HG03159 (cell line): Measurements from ENCODE around the gene MARS1.

Experiments used
- ATAC-seq: cut with Tn5 transposase; IDR thresholded peaks from one replicate; pipeline ENCODE4 v1.9.1; 2021; ENCODE audit warnings: mild to moderate bottlenecking, moderate library complexity; ENCODE audit not compliant: unreplicated experiment

Gene MARS1

DNA sequence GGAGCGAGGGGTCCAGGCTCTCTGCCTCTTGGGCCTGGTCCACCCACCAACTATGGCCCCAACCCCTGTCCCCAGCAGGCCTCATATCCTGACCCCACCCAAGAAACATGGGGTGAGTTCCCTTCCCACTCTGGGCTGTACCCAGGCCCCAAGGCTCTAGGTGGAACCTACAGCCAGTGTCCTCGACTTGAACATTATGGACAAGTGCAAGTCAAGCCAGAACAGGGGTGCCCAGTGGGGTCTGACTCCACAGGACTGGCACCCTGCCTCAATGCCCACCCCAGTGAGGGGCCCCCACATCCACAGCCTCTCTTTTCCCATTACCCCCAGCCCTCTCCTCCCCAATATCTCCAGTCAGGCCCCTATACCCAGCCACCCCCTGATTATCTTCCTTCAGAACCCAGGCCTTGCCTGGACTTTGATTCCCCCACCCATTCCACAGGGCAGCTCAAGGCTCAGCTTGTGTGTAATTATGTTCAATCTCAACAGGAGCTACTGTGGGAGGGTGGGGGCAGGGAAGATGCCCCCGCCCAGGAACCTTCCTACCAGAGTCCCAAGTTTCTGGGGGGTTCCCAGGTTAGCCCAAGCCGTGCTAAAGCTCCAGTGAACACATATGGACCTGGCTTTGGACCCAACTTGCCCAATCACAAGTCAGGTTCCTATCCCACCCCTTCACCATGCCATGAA lies 16.8 kb upstream of the MARS1 start:
- no peak for ATAC-seq

DNA sequence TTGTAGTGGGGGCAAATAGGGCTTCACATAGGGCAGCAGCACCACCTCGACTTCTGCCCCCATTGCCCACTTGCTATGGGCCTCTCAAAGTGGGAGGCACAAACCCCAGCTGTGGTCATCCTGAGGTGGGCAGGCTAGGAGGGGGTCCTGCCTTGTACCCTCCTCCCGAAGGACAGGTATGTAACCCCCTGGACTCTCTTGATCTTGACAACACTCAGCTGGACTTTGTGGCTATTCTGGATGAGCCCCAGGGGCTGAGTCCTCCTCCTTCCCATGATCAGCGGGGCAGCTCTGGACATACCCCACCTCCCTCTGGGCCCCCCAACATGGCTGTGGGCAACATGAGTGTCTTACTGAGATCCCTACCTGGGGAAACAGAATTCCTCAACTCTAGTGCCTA lies 16.2 kb upstream of the MARS1 start:
- no peak for ATAC-seq

DNA sequence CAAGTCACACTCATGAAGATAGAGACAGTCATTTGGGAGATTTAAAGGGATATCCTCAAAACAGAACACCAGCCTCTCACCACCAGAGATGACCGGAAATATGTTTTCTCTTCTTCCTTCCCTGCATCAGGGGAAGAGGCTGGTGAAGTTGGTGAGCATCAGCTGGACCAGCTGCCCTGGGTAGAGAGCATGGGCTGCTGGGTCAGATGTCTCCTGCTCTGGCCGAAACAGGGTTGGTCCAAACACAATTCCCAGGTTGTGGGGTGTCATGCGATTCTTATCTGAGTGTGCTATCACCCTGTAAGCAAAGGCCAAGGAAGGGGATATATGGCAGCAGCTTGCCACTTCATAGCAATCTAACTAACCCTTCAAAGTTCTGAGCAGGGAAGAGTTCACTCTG lies 15.5 kb upstream of the MARS1 start:
- no peak for ATAC-seq

DNA sequence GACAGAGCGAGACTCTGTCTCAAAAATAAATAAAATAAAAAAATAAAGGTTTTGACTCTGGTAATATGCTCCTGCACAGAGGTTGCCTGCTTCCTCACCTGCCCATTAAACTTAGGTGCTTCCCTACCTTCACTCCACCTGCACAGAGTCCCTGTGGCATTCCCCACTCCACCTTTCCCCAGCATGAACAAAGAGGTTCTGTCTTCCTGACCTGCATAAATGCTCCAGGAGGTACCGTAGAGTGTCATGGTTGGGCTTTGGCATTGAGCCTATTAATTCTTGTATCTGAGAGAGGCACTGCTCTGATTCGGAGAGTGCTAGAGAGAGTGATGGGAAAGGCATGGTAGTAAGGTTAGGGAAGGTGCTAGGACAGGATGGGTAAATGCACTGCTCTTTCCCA lies 14.5 kb upstream of the MARS1 start:
- ATAC-seq: no peak

DNA sequence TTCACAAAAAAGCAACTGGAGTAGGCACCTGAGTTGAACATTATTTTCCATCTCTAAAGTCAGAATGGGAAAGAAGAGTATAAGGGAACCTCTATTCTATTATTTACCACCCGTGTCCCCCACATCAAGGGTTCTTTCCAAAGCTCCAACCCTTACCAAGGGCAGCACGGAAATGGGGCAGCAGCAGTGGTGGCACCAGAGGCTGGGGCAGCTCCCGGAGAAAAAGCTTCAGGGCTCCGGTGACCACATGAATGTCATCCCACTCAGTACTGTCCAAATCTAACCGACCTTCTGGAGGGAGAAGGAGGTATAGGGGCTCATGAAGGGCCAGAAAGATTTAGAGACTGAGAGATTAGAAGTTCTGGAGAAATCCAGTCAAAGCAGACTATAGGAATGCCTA lies 14.0 kb upstream of the MARS1 start:
- no peak for ATAC-seq

DNA sequence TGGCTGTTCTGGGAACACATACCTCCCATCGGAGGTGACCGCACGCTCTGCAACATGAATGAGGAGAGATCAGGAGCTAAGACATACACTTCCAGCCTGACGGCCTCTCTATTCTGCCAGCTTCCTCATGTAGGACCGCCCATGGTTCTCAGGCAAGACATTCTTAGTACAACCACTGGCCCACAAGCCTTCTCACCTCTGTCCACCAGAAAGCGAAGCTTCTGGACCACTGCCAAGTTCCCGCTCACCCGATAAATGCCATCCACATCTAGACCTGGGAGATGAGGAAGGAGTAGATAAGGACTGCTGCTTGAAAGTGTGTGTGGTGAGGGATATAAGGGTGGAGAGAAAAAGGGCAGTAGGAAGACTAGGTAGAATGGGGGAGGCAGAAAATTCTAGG lies 13.4 kb upstream of the MARS1 start:
- no peak for ATAC-seq

DNA sequence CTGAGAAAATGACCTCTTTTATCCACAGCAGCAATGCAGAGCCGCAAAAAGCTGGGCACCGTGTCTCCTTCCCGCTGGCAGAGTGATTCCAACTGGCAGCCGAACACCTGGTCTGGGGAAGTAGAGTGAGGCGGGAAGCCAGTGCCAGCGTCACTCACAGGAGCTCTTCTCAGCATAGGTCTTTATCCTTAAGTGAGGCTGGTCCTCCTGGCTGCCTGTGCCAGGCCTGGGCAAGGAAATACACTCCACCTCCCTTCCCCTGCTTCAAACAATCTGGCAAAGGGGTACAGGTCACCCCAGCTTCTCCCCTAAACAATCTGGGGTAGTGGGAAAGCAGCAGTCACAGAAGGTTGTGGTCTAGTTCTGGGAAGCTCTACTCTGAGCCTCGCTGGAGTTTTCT lies 13.0 kb upstream of the MARS1 start:
- ATAC-seq: no peak

DNA sequence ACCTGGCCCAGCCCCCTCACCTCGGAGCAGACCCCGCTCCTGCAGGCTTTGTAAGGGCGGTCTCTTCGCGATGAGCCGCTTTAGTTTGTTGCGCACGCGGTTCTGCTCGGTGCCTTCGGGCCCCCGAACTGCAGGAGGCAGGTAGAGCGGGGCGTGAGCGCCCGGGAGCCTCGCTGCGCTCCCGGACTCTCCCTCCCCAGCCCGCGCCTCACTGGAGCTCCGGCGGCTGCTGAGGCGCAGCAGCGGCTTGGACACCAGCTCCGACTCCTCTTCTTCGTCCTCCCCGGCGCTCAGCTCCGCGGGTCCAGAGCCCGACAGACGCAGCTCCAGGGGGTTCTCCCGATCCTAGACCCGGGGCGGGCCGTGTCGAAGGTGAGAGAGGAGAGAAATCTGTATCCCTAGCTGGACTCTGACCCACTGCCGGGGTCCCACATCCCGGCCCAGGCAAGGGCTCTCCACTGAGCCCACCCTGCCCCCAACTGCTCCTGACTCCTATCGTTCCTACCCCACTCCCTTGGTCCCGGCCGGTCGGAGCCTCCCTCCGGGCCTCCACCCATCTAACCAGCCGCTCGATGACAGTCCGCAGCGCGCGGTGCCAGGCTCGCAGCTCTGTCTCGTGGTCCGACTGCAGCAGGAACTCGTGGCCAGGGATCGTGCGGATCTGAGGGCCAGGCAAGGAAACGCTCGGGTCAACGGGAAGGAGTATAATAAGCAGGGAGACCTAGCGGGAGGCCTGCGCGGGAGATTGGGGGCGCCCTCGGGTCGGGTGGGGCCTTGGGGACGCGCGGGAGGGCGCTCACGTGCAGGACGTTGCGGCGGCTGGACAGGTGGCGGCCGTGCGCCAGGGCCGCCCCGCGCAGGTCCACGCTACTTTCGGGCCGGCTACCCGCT lies 12.4 kb upstream of the MARS1 start:
- ATAC-seq: no peak

DNA sequence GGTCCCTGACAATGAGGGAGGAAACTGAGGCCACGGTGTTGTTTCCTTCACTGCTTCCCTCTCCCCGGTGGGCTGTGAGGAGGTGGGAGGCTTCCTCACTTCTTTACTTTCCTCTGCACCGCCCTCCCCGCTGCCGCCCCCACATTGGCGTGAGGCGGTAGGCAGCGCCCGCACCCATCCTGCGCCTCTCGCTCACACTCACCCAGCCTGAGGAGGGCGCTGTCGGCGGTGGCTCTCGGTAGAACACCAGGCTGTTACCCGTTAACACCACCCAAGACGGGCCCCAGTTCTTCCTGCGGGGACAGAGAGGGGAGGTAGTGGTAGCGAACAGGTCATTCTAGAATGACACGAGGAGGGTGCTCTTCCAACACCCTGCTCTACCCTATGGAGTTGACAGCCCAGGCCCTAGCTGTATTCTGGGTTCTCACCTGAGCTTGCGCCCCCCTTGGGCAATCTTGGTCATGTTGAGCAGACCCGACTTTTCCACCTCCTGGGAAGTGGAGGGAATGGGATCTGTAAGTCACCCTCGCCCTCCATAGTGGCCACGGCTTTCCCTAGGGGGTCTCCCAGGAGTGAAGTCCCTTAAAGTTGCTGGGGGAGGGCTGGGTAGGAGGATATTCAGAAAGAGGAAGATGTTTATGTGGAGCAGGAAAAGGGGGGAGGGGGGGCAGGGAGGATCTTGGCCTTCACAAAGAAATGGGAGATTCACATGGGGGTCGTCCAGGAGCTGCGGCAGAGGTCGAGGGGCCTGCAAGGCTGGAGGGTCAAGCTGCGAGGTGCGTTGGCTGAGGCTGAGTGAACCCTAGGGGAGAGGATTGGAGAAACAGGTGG lies 11.5 kb upstream of the MARS1 start:
- no peak for ATAC-seq

DNA sequence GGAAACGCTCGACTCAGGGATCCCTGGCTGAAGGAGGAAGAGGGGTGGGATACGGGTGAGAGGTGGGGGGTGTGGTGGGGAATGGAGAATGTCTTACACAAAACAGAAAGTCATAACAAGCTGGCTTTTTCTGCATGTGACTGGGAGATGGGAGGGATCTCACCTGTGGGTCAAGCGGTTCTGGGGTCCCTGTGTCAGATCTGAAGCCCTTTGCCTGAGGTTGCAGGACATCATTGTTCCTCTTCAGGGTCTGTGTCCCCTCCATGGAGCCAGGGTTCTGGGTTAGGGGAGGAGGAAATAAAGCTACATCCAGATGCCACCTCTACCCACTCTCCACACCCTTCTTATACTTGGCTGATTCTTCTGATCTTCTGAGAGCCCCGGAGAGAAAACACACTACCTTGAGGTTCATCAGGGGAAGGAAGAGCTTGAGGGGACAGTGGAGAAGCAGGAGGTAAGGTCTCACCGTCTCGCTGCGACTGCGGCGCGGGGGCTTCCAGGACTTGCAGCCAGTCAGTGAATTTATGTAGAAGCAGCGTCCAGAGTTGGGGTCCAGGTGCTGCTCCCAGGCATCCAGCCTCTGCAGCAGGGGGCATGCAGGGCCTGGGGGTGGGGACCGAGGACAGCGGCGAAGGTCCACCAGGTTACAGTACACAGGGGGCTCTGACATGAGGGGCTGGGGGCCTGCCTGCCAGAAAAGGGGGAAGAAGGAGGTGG lies 10.7 kb upstream of the MARS1 start:
- no peak for ATAC-seq

DNA sequence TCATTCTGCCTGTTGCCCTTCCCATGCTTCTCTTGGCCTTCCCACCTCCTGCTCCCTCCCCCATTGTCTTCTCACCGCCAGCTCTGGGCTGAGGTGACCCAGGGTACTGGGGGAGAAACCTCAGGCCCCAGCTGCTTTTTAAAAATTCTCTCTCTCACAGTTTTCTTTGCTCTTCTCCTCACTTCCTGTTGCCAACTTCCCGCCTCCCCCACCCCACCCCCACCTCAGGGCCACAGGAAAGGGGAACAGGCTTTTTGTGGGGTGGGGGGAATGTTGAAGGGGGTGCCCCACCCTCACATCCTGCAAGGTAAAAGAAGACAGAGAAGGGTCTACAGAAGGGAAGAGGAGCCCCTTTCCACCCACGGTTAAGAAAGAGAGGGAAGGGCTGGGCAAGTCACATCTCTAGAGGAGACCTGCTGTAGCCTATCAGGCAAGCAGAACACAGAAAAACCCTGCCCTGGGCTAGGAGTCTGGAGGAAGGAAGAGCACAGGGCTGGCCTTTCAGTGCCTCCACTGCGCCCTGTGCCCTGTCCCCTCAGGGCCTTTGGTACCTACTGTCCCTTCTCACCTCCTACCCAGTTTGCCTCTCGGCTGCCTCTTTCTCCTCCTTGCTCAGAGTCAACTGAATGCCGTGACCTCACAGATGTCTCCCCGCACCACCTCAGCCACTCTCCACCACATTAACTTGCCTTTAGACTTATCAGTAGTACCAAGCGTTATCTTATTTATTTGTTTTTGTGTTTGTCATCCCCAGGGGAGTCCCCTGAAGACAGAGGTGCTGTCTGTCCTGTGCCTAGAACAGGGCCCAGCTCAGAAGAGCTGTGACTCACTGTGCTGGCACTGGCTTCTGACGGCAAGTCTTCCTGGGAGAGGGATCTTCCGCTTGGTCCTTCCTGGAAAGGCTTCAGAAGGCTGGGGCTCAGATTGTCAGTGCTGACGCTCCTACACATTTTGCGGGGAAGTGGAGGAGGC lies 9.9 kb upstream of the MARS1 start:
- no peak for ATAC-seq

DNA sequence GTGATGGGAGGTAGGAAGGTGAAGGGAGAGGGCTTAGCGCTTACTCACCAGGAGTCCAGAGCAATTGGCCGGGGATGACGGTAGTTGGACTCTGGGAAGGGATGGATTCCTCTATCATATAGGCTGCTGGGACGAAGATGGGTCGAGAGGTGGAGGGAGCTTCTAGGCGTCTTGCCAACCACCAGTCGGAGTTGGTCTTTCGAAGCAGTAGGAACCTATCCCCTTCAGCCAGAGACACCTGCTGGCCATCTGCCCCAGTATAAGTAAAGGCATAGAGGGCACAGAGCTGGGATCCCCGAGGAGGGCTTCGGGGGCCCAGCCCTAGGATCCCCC lies 8.9 kb upstream of the MARS1 start:
- ATAC-seq: no peak

DNA sequence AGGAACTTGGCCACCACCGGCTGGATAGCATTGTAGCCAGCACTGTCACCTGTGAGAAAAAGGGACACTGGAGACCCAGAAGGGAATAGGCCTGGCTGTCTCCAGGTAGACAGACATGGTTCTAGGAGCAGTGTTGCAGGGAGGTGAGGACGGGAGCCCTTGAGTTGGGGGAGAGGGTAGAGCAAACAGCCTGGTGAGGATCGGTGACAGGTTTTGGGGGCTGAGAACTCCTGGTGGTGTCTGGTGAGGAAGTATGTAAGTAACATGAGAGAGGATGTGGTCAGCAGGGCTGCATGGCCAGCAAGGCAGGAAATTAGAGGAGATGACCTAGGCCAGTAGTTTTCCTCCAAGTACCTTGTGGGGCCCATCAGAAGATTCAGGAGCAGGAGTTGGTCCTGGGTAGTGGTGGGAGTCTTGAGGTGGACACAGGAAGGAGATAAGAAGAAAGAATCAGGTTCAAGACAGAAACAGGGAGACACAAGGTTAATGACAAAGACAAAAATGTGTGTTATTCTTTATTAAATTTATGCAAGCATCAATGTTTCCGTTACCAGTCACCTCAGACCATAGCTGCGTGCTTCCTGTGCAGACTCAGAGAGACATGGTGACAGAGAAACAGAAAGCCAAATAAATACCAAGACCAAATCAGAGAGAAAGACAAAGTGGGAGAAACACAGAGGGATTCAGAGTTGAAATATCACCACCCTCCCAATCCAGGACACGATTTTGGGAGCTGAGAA lies 8.3 kb upstream of the MARS1 start, which contains the start of gene ARHGAP9:
Gene ARHGAP9 (minus strand): TSS at position 491 of the 740 bp plus-strand sequence. CDS start 460 bp downstream, at position 31.
- peak; percentile 48 for ATAC-seq

DNA sequence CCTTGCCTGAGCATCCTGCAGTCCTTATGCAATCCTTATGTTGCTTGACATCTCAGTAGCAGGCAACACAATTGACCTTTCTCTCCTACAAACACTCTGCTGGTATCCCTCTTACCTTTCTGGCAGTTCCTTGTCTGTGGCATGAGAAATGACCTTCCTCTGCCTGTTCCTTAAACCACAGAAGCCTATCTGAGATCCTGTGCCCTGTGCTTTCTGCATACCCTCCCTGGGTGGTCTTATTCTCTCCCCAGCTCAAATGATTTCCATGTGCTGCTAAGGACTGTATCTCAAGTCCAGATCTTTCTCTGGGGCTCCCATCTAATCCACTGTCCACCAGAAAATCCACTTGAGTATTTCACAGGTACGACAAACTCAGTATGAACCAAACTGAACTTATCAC lies 6.2 kb upstream of the MARS1 start:
- no peak for ATAC-seq

DNA sequence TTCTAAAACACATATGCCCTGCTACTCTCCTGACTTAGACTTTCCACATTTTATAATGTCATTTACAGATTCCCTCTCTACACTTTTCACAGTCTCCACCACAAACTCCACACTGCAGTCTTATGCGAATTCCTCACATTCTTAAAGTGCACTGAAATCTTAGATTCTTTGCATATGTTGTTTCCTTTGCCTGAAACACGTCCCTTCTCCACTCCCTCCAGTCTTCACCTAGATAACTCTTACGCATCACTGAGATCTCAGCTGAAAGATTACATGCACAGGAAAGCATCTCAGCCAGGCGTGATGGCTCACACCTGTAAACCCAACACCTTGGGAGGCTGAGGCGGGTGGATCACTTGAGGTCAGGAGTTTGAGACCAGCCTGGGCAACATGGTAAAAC lies 4.4 kb upstream of the MARS1 start:
- ATAC-seq: no peak

DNA sequence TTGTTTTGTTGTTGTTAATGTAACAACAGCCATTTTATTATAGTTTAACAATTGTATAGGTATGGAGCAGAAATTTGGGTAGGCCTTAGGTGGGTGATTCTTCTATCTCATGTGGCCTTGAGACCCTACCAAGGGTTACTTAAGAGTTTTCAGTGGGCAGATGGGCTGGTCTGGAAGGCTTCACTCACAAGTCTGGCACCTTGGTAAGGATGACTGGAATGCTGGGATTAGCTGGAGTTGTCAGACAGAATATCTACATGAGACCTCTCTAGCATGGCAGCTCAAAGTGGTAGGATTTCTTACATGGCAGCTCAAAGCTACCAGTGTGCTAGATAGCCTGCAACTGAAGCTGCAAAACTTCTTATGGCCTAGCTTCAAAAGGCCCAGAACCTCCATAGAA lies 2.2 kb upstream of the MARS1 start:
- ATAC-seq: no peak

DNA sequence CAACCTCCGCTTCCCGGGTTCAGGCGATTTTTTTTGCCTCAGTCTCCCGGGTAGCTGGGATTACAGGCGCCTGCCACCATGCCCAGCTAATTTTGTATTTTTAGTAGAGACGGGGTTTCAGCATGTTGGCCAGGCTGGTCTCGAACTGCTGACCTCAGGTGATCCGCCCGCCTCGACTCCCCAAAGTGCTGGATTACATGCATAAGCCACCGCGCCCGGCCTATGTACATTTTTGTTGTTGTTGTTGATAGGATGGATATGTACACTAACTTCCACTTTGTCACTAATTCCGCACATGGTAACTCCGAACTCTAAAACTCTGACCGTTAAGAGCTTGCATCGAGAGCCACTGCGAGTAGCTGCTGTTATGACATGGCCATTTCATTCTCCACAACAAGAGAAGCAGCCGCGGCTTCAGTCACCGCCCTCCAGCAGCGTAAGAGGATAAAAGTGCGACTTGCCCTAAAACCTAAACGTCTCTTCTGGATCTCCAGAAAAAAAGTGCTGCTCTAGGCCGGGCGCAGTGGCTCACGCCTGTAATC lies 742 bp upstream of the MARS1 start:
- no peak for ATAC-seq

DNA sequence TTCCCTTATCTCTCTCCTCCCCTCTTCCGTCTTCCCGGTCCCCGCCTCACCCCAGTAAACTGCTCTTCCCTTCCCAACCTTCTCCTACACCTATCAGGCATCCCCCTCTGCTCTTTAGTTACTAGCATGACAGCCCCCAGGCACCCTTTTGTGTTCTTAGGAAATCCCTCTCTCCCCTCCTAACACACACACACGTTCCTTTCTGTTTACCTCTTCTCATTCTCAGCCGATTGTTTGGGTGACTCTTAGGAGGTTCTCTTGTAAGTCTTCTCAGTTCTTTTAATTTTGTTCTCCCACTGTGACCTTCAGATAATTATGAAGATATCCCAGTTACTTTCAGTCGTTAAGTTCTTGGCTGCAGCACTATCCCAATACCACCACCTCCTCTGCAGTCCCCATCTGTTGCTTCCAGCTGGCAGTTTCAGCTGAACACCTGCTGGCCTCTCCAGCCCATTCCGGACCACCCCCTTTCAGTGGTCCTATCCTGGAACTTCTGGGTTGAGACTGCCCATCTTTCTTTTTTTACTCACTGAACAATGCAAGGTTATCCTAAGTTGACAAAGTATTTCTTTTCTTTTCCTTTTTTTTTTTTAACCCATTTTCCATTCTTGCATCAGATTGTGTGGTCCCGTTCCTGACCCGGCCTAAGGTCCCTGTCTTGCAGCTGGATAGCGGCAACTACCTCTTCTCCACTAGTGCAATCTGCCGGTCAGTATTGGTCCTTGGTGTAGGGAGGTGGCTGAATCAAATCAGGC lies 711 bp downstream of the MARS1 start:
- ATAC-seq: no peak
